Peyer's patch (tissue), 4 donors: ENCODE results near the gene SEPTIN6.

Experiments used
- CTCF ChIP-seq, 6 experiments: fragments of 450-650 bp in 4 of 6; fragments of 200-600 bp in 2 of 6; sonication (generic) in 1 of 6; IDR thresholded peaks; one replicate each; pipeline ENCODE4 v1.5.1; 2017 to 2019; ENCODE audit warnings: antibody characterized with exemption in 6 of 6, mild to moderate bottlenecking in 3 of 6, moderate library complexity in 1 of 6
- POLR2A ChIP-seq, 2 donors: fragments of 450-650 bp; IDR thresholded peaks; one replicate each; pipeline ENCODE4 v1.5.1; 2017; ENCODE audit warnings: antibody characterized with exemption in 2 of 2, mild to moderate bottlenecking in 2 of 2, moderate library complexity in 2 of 2

DNA sequence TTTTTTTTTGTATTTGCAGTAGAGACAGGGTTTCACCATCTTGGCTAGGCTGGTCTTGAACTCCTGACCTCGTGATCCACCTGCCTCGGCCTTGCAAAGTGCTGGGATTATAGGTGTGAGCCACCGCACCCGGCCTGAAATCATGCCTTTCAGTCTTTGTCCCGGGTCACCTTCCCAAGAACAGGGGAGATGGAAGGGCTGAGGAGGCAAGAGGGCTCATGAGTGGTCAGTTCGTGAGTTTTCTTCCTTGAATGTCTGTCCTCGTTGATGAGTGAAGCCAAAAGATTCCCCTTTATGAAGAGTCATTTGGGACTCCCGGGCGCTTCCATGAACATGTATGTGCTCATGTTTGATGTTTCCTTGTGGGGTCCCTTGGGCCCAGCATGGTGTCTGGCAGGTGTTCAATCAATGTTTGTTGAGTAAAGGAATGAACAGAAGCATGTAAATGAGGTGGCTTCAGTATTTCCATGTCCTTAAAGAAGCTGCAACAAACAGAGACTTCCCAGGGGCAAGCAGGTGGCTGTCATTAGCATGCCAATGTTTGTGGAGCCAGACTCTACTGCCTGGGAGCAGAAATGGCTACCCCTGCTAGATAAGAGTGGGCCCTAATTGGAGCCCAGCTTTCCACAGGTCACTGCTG, 3.4 kb upstream of the SEPTIN6 start:
- TF ChIP-seq POLR2A (IDR thresholded peaks at IDR 0.05) (no peak), CTCF (IDR thresholded peaks at IDR 0.05) (no peak)
